Transverse colon (tissue), 4 donors: ENCODE measurements around the gene RPP38. TPM values are rescaled to one million over a fixed set of nuclear protein-coding genes. Genes with fewer than 3 reads are reported as not detected.
A peak's percentile ranks its signal among the peaks of the same experiment; 100 is the strongest.

Experiments used
- DNase-seq: peaks from one replicate; pipeline ENCODE4 v3.0.0-alpha.2; 2019
- H3K27ac ChIP-seq, 4 donors: fragments of 200-600 bp; sonication (generic); 2 replicates each; pipeline ENCODE4 v1.5.1; 2016 to 2018; ENCODE audit warnings: inconsistent platforms in 4 of 4
- H3K27me3 ChIP-seq: fragments of 200-600 bp; sonication (generic); 2 replicates; pipeline ENCODE4 v1.5.1; 2017; ENCODE audit warnings: inconsistent platforms
- H3K36me3 ChIP-seq, 4 donors: fragments of 200-600 bp; sonication (generic); 2 replicates each; pipeline ENCODE4 v1.5.1; 2017 to 2019; ENCODE audit warnings: inconsistent platforms in 4 of 4
- H3K4me1 ChIP-seq, 4 donors: fragments of 200-600 bp; sonication (generic); 2 replicates each; pipeline ENCODE4 v1.5.1; 2017 to 2020; ENCODE audit warnings: inconsistent platforms in 4 of 4
- H3K4me3 ChIP-seq, 4 donors: fragments of 200-600 bp; sonication (generic); 1 replicate in 1 of 4; 2 replicates in 3 of 4; pipeline versions ENCODE4 v1.5.1 to v1.6.1; 2017 to 2019; ENCODE audit warnings: inconsistent platforms in 4 of 4
- H3K9me3 ChIP-seq, 2 donors: fragments of 200-600 bp; sonication (generic); 2 replicates each; pipeline ENCODE4 v1.5.1; 2017 to 2019; ENCODE audit warnings: inconsistent platforms in 2 of 2
- EP300 ChIP-seq: sonication (generic); formaldehyde crosslinking; IDR thresholded peaks from one replicate; pipeline ENCODE4 v1.6.1; 2017; ENCODE audit warnings: antibody characterized with exemption, low read depth
- POLR2A ChIP-seq: fragments of 450-650 bp; IDR thresholded peaks from one replicate; pipeline ENCODE4 v1.6.1; 2016; ENCODE audit warnings: antibody characterized with exemption, mild to moderate bottlenecking, moderate library complexity
- POLR2AphosphoS5 ChIP-seq, 3 donors: sonication (generic); formaldehyde crosslinking; IDR thresholded peaks; one replicate each; pipeline ENCODE4 v1.6.1; 2016; ENCODE audit warnings: antibody characterized with exemption in 3 of 3
- WGBS, 2 donors: methylation state at CpG; one replicate each; pipeline ENCODE4 v1.1.5; 2018; ENCODE audit warnings: low coverage in 1 of 2; 5-methylcytosine and 5-hydroxymethylcytosine counted together
- in situ Hi-C, 4 donors: fragments of 200-750 bp; cut with MboI; loops; one replicate each; pipeline versions ENCODE4 v1.15.0 to v1.15.1; 2017; ENCODE audit warnings: low sequenced_read_pairs in 3 of 4, low pct_ligation_motif_present in 1 of 4, low pct_unique_long_range_greater_than_20kb in 1 of 4
- intact Hi-C: fragments of 100-400 bp; cut with DNase I; formaldehyde crosslinking; loops from one replicate; pipeline ENCODE4 v1.15.1; 2023; ENCODE audit warnings: low total_unique reads
- total RNA-seq, 4 donors: library from RNA; depleted of rRNA; stranded (reverse); fragments of >200 nt; gene quantifications; one replicate each; pipeline ENCODE4 v1.1.0, GENCODE V29; 2016
- TF ChIP-seq, protein P1 (sequence below), 5 experiments: fragments of 200-600 bp in 3 of 5; fragments of 450-650 bp in 2 of 5; sonication (generic) in 3 of 5; IDR thresholded peaks; 1 replicate in 2 of 5; 2 replicates in 3 of 5; pipeline ENCODE4 v1.5.1; 2016 to 2017; ENCODE audit warnings: antibody characterized with exemption in 5 of 5, inconsistent platforms in 3 of 5, mild to moderate bottlenecking in 2 of 5, moderate library complexity in 1 of 5

The RPP38 gene
- total RNA-seq, 4 donors from 2014 or later: 4.1 to 103 (median 20.9) TPM

GRCh38 chr10:15150563-15150962, 53.4 kb downstream of the RPP38 start:
- in situ Hi-C loops: no loop called here
- peaks cover 0 to 25% (median 6%) of the 10 kb centered on the region in 4 donors for H3K4me1 ChIP-seq

DNA sequence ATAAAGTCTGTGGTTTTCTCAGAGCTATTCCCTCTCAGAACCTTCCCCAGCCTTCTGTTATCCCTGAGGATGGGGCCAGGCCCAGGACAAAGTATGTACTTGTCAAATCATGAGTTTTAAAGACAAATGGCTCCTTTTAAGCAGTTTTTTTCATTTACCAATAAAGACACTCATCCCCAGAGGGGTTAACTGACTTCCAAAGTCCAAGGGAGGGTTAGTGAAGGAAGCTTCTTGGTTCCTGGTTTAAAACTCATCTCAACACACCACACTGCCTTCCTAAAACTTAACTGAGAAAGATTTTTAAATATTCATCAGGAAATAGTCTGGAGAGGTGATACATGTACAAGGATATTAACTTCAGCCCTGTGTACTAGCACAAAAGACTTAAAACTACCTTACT, 55.4 kb downstream of the RPP38 start:
- Histone ChIP-seq H3K27me3 (no peaks in the 10 kb centered on the region), H3K27ac (peak overlapping the region; percentile 58 to 74 (median 73)), H3K36me3 (no peaks in the 10 kb centered on the region), H3K4me1 (peaks cover 0 to 41% (median 8%) of the 10 kb centered on the region in 4 donors), H3K9me3 (no peaks in the 10 kb centered on the region), H3K4me3 (peak overlapping the region in 1 of 4 donors; percentile 2)
- in situ Hi-C loops: no loop called here
- TF ChIP-seq POLR2A: no peak
- TF ChIP-seq EP300: no peak
- TF ChIP-seq, protein P1, sequence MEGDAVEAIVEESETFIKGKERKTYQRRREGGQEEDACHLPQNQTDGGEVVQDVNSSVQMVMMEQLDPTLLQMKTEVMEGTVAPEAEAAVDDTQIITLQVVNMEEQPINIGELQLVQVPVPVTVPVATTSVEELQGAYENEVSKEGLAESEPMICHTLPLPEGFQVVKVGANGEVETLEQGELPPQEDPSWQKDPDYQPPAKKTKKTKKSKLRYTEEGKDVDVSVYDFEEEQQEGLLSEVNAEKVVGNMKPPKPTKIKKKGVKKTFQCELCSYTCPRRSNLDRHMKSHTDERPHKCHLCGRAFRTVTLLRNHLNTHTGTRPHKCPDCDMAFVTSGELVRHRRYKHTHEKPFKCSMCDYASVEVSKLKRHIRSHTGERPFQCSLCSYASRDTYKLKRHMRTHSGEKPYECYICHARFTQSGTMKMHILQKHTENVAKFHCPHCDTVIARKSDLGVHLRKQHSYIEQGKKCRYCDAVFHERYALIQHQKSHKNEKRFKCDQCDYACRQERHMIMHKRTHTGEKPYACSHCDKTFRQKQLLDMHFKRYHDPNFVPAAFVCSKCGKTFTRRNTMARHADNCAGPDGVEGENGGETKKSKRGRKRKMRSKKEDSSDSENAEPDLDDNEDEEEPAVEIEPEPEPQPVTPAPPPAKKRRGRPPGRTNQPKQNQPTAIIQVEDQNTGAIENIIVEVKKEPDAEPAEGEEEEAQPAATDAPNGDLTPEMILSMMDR (IDR thresholded peaks at IDR 0.05): no peak
- TF ChIP-seq POLR2AphosphoS5 (IDR thresholded peaks at IDR 0.05): no peak
- DNase-seq: no peak
- intact Hi-C loops: no loop called here

More at GRCh38 chr10:15150563-15150962, 53.4 kb downstream of the RPP38 start:
- H3K27ac ChIP-seq: no peak overlapping the region
- no peak for TF ChIP-seq EP300
- no peaks in the 10 kb centered on the region for H3K36me3 ChIP-seq
- H3K27me3 ChIP-seq: no peaks in the 10 kb centered on the region
- WGBS, 2 donors: 97 to 100% methylated on average over 1 to 7 of the region's 7 CpGs
- no peak for DNase-seq
- H3K9me3 ChIP-seq: no peaks in the 10 kb centered on the region
- intact Hi-C loops: no loop called here
- no peak overlapping the region for H3K4me3 ChIP-seq

Other genes with a start within 250 kb of the RPP38 start
- 1 to 10 TPM in 3 of 4 donors, under 1 TPM in 1; 0.60 to 4.6 (median 3.0) TPM for gene SUV39H2, start 218.5 kb upstream of the RPP38 start, total RNA-seq
- 10 to 100 TPM in 3 of 4 donors, 1 to 10 TPM in 1; 10.0 to 61.3 (median 13.8) TPM for gene DCLRE1C, start 143.3 kb upstream of the RPP38 start, total RNA-seq
- gene MEIG1, start 138.0 kb upstream of the RPP38 start, total RNA-seq: not detected
- gene OLAH, start 53.4 kb upstream of the RPP38 start, total RNA-seq: not detected
- gene ACBD7, start 8.6 kb upstream of the RPP38 start, total RNA-seq: not detected
- 10 to 100 TPM in 3 of 4 donors, 1 to 10 TPM in 1; 5.2 to 39.3 (median 33.8) TPM for gene NMT2, start 71.3 kb downstream of the RPP38 start, total RNA-seq